LNCaP clone FGC (cell line): ENCODE results near the gene TSKU.

ENCODE experiments used
- DNase-seq: peaks from one replicate; pipeline ENCODE4 v3.0.0-alpha.2; 2011; ENCODE audit warnings: low read depth
- H3K4me3 ChIP-seq: 2 replicates; pipeline ENCODE4 v1.5.1; 2011; ENCODE audit warnings: mild to moderate bottlenecking, low read depth, low read length, control low read depth
- CTCF ChIP-seq: IDR thresholded peaks from 2 replicates; pipeline ENCODE4 v1.5.1; 2012; ENCODE audit warnings: mild to moderate bottlenecking; ENCODE audit not compliant: control insufficient read depth, insufficient read depth; ENCODE audit errors: extremely low read depth

TSKU gene

GRCh38 chr11:76797341-76798201, 14.4 kb downstream of the TSKU start:
- H3K4me3 ChIP-seq = no peak overlapping the region
- no peak for TF ChIP-seq CTCF
- no peak for DNase-seq

GRCh38 chr11:76798202-76798581, 15.0 kb downstream of the TSKU start:
- H3K4me3 ChIP-seq = no peak overlapping the region
- DNase-seq = no peak
- no peak for TF ChIP-seq CTCF

GRCh38 chr11:76798671-76799065, 15.5 kb downstream of the TSKU start:
- DNase-seq = no peak
- TF ChIP-seq CTCF = no peak
- no peak overlapping the region for H3K4me3 ChIP-seq

GRCh38 chr11:76799066-76799804, 16.1 kb downstream of the TSKU start:
- no peak for DNase-seq
- H3K4me3 ChIP-seq = no peak overlapping the region
- TF ChIP-seq CTCF = no peak

GRCh38 chr11:76800466-76801200, 17.5 kb downstream of the TSKU start:
- no peak overlapping the region for H3K4me3 ChIP-seq
- DNase-seq = no peak
- no peak for TF ChIP-seq CTCF

GRCh38 chr11:76801225-76801624, 18.1 kb downstream of the TSKU start:
- no peak for DNase-seq
- no peak overlapping the region for H3K4me3 ChIP-seq

More at GRCh38 chr11:76801225-76801624, 18.1 kb downstream of the TSKU start:
- TF ChIP-seq CTCF = no peak
